ENCODE measurements around the gene ADAMTS10.
"Not testable (repeated sequence)": the region's sequence is repeated elsewhere in the genome, so short reads cannot be mapped to it uniquely, and the experiment has no call there.

ADAMTS10 gene

GRCh38 chr19:8630796-8631424 lies 20.4 kb upstream of the ADAMTS10 start:
- no peak for TF ChIP-seq CTCF (IDR thresholded peaks at IDR 0.05; ENCODE audit: insufficient read depth, low read length, poor library complexity, severe bottlenecking)
- Histone ChIP-seq H3K27me3 (replicated peaks; ENCODE audit: control insufficient read depth, insufficient read depth, low read length) (no peaks in the 10 kb centered on the region), H3K36me3 (ENCODE audit: control insufficient read depth, insufficient read depth, low read length) (no peaks in the 10 kb centered on the region), H3K4me3 (replicated peaks; ENCODE audit: low read depth, low read length) (no peak overlapping the region)
- DNase-seq (ENCODE audit: extremely low read depth, insufficient read length) = no peak

- H3K27me3 ChIP-seq (replicated peaks; ENCODE audit: control insufficient read depth, insufficient read depth, low read length) = no peaks in the 10 kb centered on the region
- no peak for TF ChIP-seq CTCF (IDR thresholded peaks at IDR 0.05; ENCODE audit: insufficient read depth, low read length, poor library complexity, severe bottlenecking)
- no peak for DNase-seq (ENCODE audit: extremely low read depth, insufficient read length)
- H3K4me3 ChIP-seq (replicated peaks; ENCODE audit: low read depth, low read length) = no peak within 1 kb of the TSS
- no peaks in the 10 kb centered on the region for H3K36me3 ChIP-seq (ENCODE audit: control insufficient read depth, insufficient read depth, low read length)
Observed at GRCh38 chr19:8629996-8630683, 19.6 kb upstream of the ADAMTS10 start, which contains the start of gene NFILZ. Gene NFILZ, plus strand, starts transcription at chr19:8630633. Its CDS starts 46,133 bp downstream, at chr19:8676766.

GRCh38 chr19:8629184-8629583 lies 18.7 kb upstream of the ADAMTS10 start:
- Histone ChIP-seq H3K4me3 (replicated peaks; ENCODE audit: low read depth, low read length) (no peak overlapping the region), H3K27me3 (replicated peaks; ENCODE audit: control insufficient read depth, insufficient read depth, low read length) (no peaks in the 10 kb centered on the region), H3K36me3 (ENCODE audit: control insufficient read depth, insufficient read depth, low read length) (no peaks in the 10 kb centered on the region)
- DNase-seq (ENCODE audit: extremely low read depth, insufficient read length) = no peak
- TF ChIP-seq CTCF (IDR thresholded peaks at IDR 0.05; ENCODE audit: insufficient read depth, low read length, poor library complexity, severe bottlenecking) = no peak

GRCh38 chr19:8626842-8627241 lies 16.3 kb upstream of the ADAMTS10 start:
- H3K36me3 ChIP-seq (ENCODE audit: control insufficient read depth, insufficient read depth, low read length) = no peaks in the 10 kb centered on the region
- no peak overlapping the region for H3K4me3 ChIP-seq (replicated peaks; ENCODE audit: low read depth, low read length)
- DNase-seq (ENCODE audit: extremely low read depth, insufficient read length) = no peak
- no peak for TF ChIP-seq CTCF (IDR thresholded peaks at IDR 0.05; ENCODE audit: insufficient read depth, low read length, poor library complexity, severe bottlenecking)
- no peaks in the 10 kb centered on the region for H3K27me3 ChIP-seq (replicated peaks; ENCODE audit: control insufficient read depth, insufficient read depth, low read length)

- not testable (repeated sequence) for H3K4me3 ChIP-seq (replicated peaks; ENCODE audit: low read depth, low read length); H3K36me3 ChIP-seq (ENCODE audit: control insufficient read depth, insufficient read depth, low read length); DNase-seq (ENCODE audit: extremely low read depth, insufficient read length); H3K27me3 ChIP-seq (replicated peaks; ENCODE audit: control insufficient read depth, insufficient read depth, low read length)
- peak; percentile 19 for TF ChIP-seq CTCF (IDR thresholded peaks at IDR 0.05; ENCODE audit: insufficient read depth, low read length, poor library complexity, severe bottlenecking)
Observed at GRCh38 chr19:8622886-8623285, 12.4 kb upstream of the ADAMTS10 start.

Data from GM06990 (cell line).